NB4 (cell line): ENCODE measurements around the gene TTLL1.

Source experiments
- DNase-seq: peaks from one replicate; pipeline ENCODE4 v3.0.0; 2010; ENCODE audit warnings: low read depth
- H3K4me3 ChIP-seq: one replicate; pipeline ENCODE4 v1.5.1; 2011; ENCODE audit warnings: mild to moderate bottlenecking, low read depth, low read length, moderate library complexity
- CTCF ChIP-seq: IDR thresholded peaks from one replicate; pipeline ENCODE4 v1.5.1; 2012; ENCODE audit warnings: low read depth, low read length
- MAX ChIP-seq: IDR thresholded peaks from 2 replicates; pipeline ENCODE4 v1.6.1; 2011; ENCODE audit warnings: low read depth, low read length
- MYC ChIP-seq: IDR thresholded peaks from 2 replicates; pipeline ENCODE4 v1.6.1; 2011; ENCODE audit warnings: low read depth, low read length
- POLR2A ChIP-seq: IDR thresholded peaks from 2 replicates; pipeline ENCODE4 v1.6.1; 2011; ENCODE audit warnings: mild to moderate bottlenecking; ENCODE audit not compliant: insufficient read length; ENCODE audit errors: extremely low read depth

The TTLL1 gene

GRCh38 chr22:43085658-43086606 lies 3.3 kb downstream of the TTLL1 start:
- no peak overlapping the region for H3K4me3 ChIP-seq
- TF ChIP-seq MAX (no peak), POLR2A (no peak), CTCF (no peak), MYC (no peak)
- no peak for DNase-seq

- no peak for DNase-seq
- no peak overlapping the region for H3K4me3 ChIP-seq
- TF ChIP-seq CTCF (no peak), MYC (no peak), POLR2A (no peak), MAX (no peak)
Observed at GRCh38 chr22:43081968-43082367, 7.2 kb downstream of the TTLL1 start.

- DNase-seq = no peak
- no peak overlapping the region for H3K4me3 ChIP-seq
- no peak for TF ChIP-seq POLR2A
- no peak for TF ChIP-seq MYC
- TF ChIP-seq MAX = no peak
- TF ChIP-seq CTCF = no peak
Observed at GRCh38 chr22:43080616-43081015, 8.6 kb downstream of the TTLL1 start.

GRCh38 chr22:43079742-43080141 lies 9.4 kb downstream of the TTLL1 start:
- H3K4me3 ChIP-seq = no peak overlapping the region
- DNase-seq = no peak
- TF ChIP-seq POLR2A (no peak), CTCF (no peak), MYC (no peak), MAX (no peak)

- TF ChIP-seq MAX (no peak), CTCF (no peak), MYC (no peak), POLR2A (no peak)
- no peak overlapping the region for H3K4me3 ChIP-seq
- no peak for DNase-seq
Observed at GRCh38 chr22:43078522-43078921, 10.7 kb downstream of the TTLL1 start.
